IMR-90 (cell line): ENCODE results near the gene CERKL. TPM values are rescaled to one million over a fixed set of nuclear protein-coding genes. Genes with fewer than 3 reads are reported as not detected.

Experiments used
- ATAC-seq: fragments of 200-7000 bp; cut with Tn5 transposase; 2 replicates; pipeline ENCODE4 v1.9.1; 2020; ENCODE audit warnings: low read depth, mild to moderate bottlenecking, moderate library complexity
- BruUV-seq: library from RNA; stranded (reverse); fragments of 400-500 nt; replicated peaks from 2 replicates; lab custom pipeline; 2021; lab: Mats Ljungman, UMichigan
- CTCF ChIA-PET: fragments of 300-600 bp; formaldehyde crosslinking; extraction: SDS; loops from one replicate; lab custom pipeline; 2021; ENCODE audit warnings: antibody characterized with exemption; lab: Yijun Ruan, JAX
- POLR2A ChIA-PET: fragments of 300-600 bp; sonication (Branson Sonifier 250); formaldehyde crosslinking; loops from one replicate; lab custom pipeline; 2022; ENCODE audit warnings: antibody characterized with exemption; ENCODE audit not compliant: unreplicated experiment; lab: Charles Lee
- DNase-seq: peaks from one replicate; pipeline ENCODE4 v3.0.0; 2013
- H2AFZ ChIP-seq: replicated peaks from 2 replicates; pipeline ENCODE3; 2013; ENCODE audit warnings: low read length, mild to moderate bottlenecking; ENCODE audit not compliant: poor library complexity
- H2AK5ac ChIP-seq: 2 replicates; pipeline ENCODE4 v1.6.1; 2013; ENCODE audit warnings: low read depth, low read length, inconsistent platforms
- H2AK9ac ChIP-seq: replicated peaks from 2 replicates; pipeline ENCODE3; 2013; ENCODE audit warnings: mild to moderate bottlenecking, low read depth, low read length, moderate library complexity; ENCODE audit not compliant: poor library complexity
- H2BK120ac ChIP-seq: 2 replicates; pipeline ENCODE4 v1.6.1; 2013; ENCODE audit warnings: low read depth, low read length, inconsistent platforms
- H2BK15ac ChIP-seq: 3 replicates; pipeline ENCODE4 v1.6.1; 2013; ENCODE audit warnings: low read depth, low read length, inconsistent platforms
- H2BK20ac ChIP-seq: 2 replicates; pipeline ENCODE4 v1.6.1; 2013; ENCODE audit warnings: low read depth, mild to moderate bottlenecking, inconsistent platforms, low read length, moderate library complexity
- H2BK5ac ChIP-seq: 2 replicates; pipeline ENCODE4 v1.6.1; 2013; ENCODE audit warnings: mild to moderate bottlenecking, low read depth, low read length, inconsistent platforms; ENCODE audit not compliant: poor library complexity, severe bottlenecking
- H3K14ac ChIP-seq: replicated peaks from 2 replicates; pipeline ENCODE4 v1.6.1; 2013; ENCODE audit warnings: low read depth, low read length, inconsistent platforms
- H3K18ac ChIP-seq: 2 replicates; pipeline ENCODE4 v1.6.1; 2013; ENCODE audit warnings: low read depth, low read length, control low read depth
- H3K23ac ChIP-seq: 2 replicates; pipeline ENCODE4 v1.6.1; 2013; ENCODE audit warnings: low read depth, low read length, inconsistent platforms
- H3K27ac ChIP-seq: 2 replicates; pipeline ENCODE4 v1.5.1; 2013; ENCODE audit warnings: mild to moderate bottlenecking, control low read depth, low read length; ENCODE audit not compliant: insufficient read depth
- H3K27me3 ChIP-seq: 2 replicates; pipeline ENCODE4 v1.6.1; 2013; ENCODE audit warnings: low read length; ENCODE audit not compliant: control insufficient read depth, insufficient read depth
- H3K36me3 ChIP-seq: 2 replicates; pipeline ENCODE4 v1.6.1; 2013; ENCODE audit warnings: low read length, mixed read lengths; ENCODE audit not compliant: control insufficient read depth, insufficient read depth
- H3K4ac ChIP-seq: 2 replicates; pipeline ENCODE4 v1.6.1; 2013; ENCODE audit warnings: low read depth, low read length, inconsistent platforms
- H3K4me1 ChIP-seq: 2 replicates; pipeline ENCODE4 v1.6.1; 2013; ENCODE audit warnings: low read length, mixed read lengths; ENCODE audit not compliant: control insufficient read depth, insufficient read depth
- H3K4me2 ChIP-seq: 2 replicates; pipeline ENCODE4 v1.6.1; 2013; ENCODE audit warnings: low read depth, mild to moderate bottlenecking, control low read depth, low read length, moderate library complexity
- H3K4me3 ChIP-seq: 2 replicates; pipeline ENCODE4 v1.5.1; 2013; ENCODE audit warnings: low read depth, mild to moderate bottlenecking, control low read depth, low read length, moderate library complexity; ENCODE audit not compliant: insufficient read depth
- H3K56ac ChIP-seq: 2 replicates; pipeline ENCODE4 v1.6.1; 2013; ENCODE audit warnings: low read length, inconsistent platforms; ENCODE audit not compliant: insufficient read depth; ENCODE audit errors: extremely low read depth
- H3K79me1 ChIP-seq, 2 experiments: 2 replicates each; pipeline ENCODE4 v1.6.1; 2013; ENCODE audit warnings: low read length in 2 of 2, inconsistent platforms in 1 of 2, low read depth in 1 of 2
- H3K9ac ChIP-seq: 2 replicates; pipeline ENCODE4 v1.6.1; 2013; ENCODE audit warnings: low read depth, low read length, control low read depth
- H3K9me1 ChIP-seq: 2 replicates; pipeline ENCODE4 v1.6.1; 2013; ENCODE audit warnings: low read length, inconsistent platforms; ENCODE audit not compliant: insufficient read depth
- H3K9me3 ChIP-seq: 2 replicates; pipeline ENCODE4 v1.6.1; 2013; ENCODE audit warnings: low read length; ENCODE audit not compliant: control insufficient read depth, insufficient read depth
- H4K20me1 ChIP-seq: 2 replicates; pipeline ENCODE4 v1.6.1; 2013; ENCODE audit warnings: low read length, inconsistent platforms; ENCODE audit not compliant: insufficient read depth
- H4K5ac ChIP-seq: 2 replicates; pipeline ENCODE4 v1.6.1; 2013; ENCODE audit warnings: mild to moderate bottlenecking, low read depth, low read length, control low read depth
- H4K8ac ChIP-seq, 2 experiments: 2 replicates each; pipeline ENCODE4 v1.6.1; 2013; ENCODE audit warnings: low read depth in 2 of 2, low read length in 2 of 2, control low read depth in 1 of 2, inconsistent platforms in 1 of 2
- H4K91ac ChIP-seq: 2 replicates; pipeline ENCODE4 v1.6.1; 2013; ENCODE audit warnings: low read depth, low read length, inconsistent platforms; ENCODE audit not compliant: insufficient read depth
- BHLHE40 ChIP-seq: fragments of 150-350 bp; IDR thresholded peaks from 2 replicates; pipeline ENCODE4 v1.6.1; 2016; ENCODE audit warnings: mild to moderate bottlenecking, low read depth, low read length
- FOS ChIP-seq: fragments of 150-350 bp; IDR thresholded peaks from 2 replicates; pipeline ENCODE4 v1.6.1; 2016; ENCODE audit warnings: low read depth, low read length
- MAFK ChIP-seq: IDR thresholded peaks from 2 replicates; pipeline ENCODE4 v1.6.1; 2012; ENCODE audit warnings: low read depth, low read length, improper control_type of control experiment
- MAZ ChIP-seq: IDR thresholded peaks from 2 replicates; pipeline ENCODE4 v1.6.1; 2012; ENCODE audit warnings: low read depth, mild to moderate bottlenecking, low read length, improper control_type of control experiment, moderate library complexity, borderline replicate concordance
- POLR2A ChIP-seq: IDR thresholded peaks from 2 replicates; pipeline ENCODE4 v1.6.1; 2012; ENCODE audit warnings: mild to moderate bottlenecking, low read depth, low read length
- RAD21 ChIP-seq: IDR thresholded peaks from 2 replicates; pipeline ENCODE4 v1.6.1; 2012; ENCODE audit warnings: low read length, improper control_type of control experiment
- RCOR1 ChIP-seq: IDR thresholded peaks from 2 replicates; pipeline ENCODE4 v1.6.1; 2012; ENCODE audit warnings: mild to moderate bottlenecking, low read length, improper control_type of control experiment; ENCODE audit not compliant: insufficient replicate concordance
- WGBS, 2 experiments: methylation state at CpG; one replicate each; pipeline versions ENCODE4 v1.1.5 to v1.1.7; 2013; ENCODE audit warnings: missing lambda C conversion rate in 2 of 2; ENCODE audit not compliant: insufficient read length in 1 of 2; ENCODE audit errors: extremely low coverage in 2 of 2; 5-methylcytosine and 5-hydroxymethylcytosine counted together
- dilution Hi-C: fragments of 300-500 bp; cut with HindIII; formaldehyde crosslinking; loops from one replicate; pipeline ENCODE4 v1.14.3; 2018; ENCODE audit warnings: low sequenced_read_pairs; ENCODE audit not compliant: unreplicated experiment
- in situ Hi-C: fragments of 300-500 bp; cut with MboI; formaldehyde crosslinking; loops from 3 replicates; pipeline ENCODE4 v1.14.3; 2019; ENCODE audit warnings: low sequenced_read_pairs, inconsistent platforms, mixed read lengths
- intact Hi-C: fragments of 100-400 bp; cut with micrococcal nuclease; formaldehyde crosslinking; loops from 2 replicates; pipeline ENCODE4 v1.10.0; 2022
- polyA plus RNA-seq, 3 experiments: library from polyadenylated mRNA; depleted of rRNA; stranded (reverse); fragments of >200 nt; gene quantifications; 2 replicates each; pipeline ENCODE4 v1.2.3, GENCODE V29; 2012; ENCODE audit warnings: low replicate concordance in 1 of 3
- total RNA-seq: library from RNA; depleted of rRNA; stranded (reverse); fragments of >200 nt; gene quantifications from 2 replicates; pipeline ENCODE4 v1.2.3, GENCODE V29; 2012
- TF ChIP-seq, protein P1 (sequence below): fragments of 150-350 bp; IDR thresholded peaks from 2 replicates; pipeline ENCODE4 v1.6.1; 2017; ENCODE audit warnings: mild to moderate bottlenecking, antibody characterized with exemption, low read length, low read depth
- TF ChIP-seq, protein P2 (sequence below): fragments of 150-350 bp; IDR thresholded peaks from 2 replicates; pipeline ENCODE4 v1.6.1; 2016; ENCODE audit warnings: low read depth, mild to moderate bottlenecking, low read length, moderate library complexity, borderline replicate concordance
- TF ChIP-seq, protein P3 (sequence below): conservative IDR thresholded peaks from 2 replicates; pipeline ENCODE4 v1.5.1; 2012; ENCODE audit warnings: mild to moderate bottlenecking, low read depth, low read length, improper control_type of control experiment

The CERKL gene
- total and polyA plus RNA-seq, 2 of the 4 experiments (the other 2 are of a cell fraction): under 0.01 TPM; not detected in 1

DNA sequence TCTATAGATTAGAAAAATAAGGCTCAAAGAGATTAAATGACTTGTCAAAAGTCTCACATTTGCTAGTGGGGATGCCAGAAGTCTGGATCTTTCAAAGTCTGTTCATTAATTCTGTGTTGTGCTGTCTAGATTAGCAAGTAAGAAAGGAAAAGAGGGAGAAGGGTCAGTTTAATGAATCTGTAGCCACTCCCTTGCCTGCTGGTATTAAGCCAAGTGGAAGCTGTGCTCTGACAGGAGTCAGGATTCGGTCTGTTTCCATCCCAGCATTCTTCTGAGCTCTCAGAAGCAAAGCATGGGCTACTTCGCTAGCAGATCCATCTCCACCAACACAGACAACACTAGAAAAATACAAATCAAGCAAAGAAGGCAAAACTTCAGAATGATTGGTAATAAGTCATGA lies 98.5 kb downstream of the CERKL start:
- no peaks in the 10 kb centered on the region for H3K27me3 ChIP-seq
- no peaks in the 10 kb centered on the region for H3K9me1 ChIP-seq
- no peak overlapping the region for H4K91ac ChIP-seq
- POLR2A ChIA-PET: no interaction called here
- H3K4me3 ChIP-seq: no peak overlapping the region
- CTCF ChIA-PET: no interaction called here
- no peak overlapping the region for H3K23ac ChIP-seq
- in situ Hi-C loops: no loop called here
- no peak overlapping the region for H3K18ac ChIP-seq
- H3K14ac ChIP-seq: no peak overlapping the region
- intact Hi-C loops: no loop called here
- no peak overlapping the region for H2BK5ac ChIP-seq
- no peak overlapping the region for H3K4me2 ChIP-seq
- no TSS peak for BruUV-seq
- H4K5ac ChIP-seq: no peak overlapping the region
- TF ChIP-seq, protein P1, sequence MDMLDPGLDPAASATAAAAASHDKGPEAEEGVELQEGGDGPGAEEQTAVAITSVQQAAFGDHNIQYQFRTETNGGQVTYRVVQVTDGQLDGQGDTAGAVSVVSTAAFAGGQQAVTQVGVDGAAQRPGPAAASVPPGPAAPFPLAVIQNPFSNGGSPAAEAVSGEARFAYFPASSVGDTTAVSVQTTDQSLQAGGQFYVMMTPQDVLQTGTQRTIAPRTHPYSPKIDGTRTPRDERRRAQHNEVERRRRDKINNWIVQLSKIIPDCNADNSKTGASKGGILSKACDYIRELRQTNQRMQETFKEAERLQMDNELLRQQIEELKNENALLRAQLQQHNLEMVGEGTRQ: no peak
- no peak for TF ChIP-seq FOS
- no peak for TF ChIP-seq RCOR1
- TF ChIP-seq MAZ: no peak
- TF ChIP-seq BHLHE40: no peak
- TF ChIP-seq POLR2A: no peak
- no peak for TF ChIP-seq RAD21
- TF ChIP-seq, protein P2, sequence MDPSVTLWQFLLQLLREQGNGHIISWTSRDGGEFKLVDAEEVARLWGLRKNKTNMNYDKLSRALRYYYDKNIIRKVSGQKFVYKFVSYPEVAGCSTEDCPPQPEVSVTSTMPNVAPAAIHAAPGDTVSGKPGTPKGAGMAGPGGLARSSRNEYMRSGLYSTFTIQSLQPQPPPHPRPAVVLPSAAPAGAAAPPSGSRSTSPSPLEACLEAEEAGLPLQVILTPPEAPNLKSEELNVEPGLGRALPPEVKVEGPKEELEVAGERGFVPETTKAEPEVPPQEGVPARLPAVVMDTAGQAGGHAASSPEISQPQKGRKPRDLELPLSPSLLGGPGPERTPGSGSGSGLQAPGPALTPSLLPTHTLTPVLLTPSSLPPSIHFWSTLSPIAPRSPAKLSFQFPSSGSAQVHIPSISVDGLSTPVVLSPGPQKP: no peak
- no peak for TF ChIP-seq MAFK
- TF ChIP-seq, protein P3, sequence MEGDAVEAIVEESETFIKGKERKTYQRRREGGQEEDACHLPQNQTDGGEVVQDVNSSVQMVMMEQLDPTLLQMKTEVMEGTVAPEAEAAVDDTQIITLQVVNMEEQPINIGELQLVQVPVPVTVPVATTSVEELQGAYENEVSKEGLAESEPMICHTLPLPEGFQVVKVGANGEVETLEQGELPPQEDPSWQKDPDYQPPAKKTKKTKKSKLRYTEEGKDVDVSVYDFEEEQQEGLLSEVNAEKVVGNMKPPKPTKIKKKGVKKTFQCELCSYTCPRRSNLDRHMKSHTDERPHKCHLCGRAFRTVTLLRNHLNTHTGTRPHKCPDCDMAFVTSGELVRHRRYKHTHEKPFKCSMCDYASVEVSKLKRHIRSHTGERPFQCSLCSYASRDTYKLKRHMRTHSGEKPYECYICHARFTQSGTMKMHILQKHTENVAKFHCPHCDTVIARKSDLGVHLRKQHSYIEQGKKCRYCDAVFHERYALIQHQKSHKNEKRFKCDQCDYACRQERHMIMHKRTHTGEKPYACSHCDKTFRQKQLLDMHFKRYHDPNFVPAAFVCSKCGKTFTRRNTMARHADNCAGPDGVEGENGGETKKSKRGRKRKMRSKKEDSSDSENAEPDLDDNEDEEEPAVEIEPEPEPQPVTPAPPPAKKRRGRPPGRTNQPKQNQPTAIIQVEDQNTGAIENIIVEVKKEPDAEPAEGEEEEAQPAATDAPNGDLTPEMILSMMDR: no peak
- no peaks in the 10 kb centered on the region for H3K79me1 ChIP-seq
- no peak overlapping the region for H2BK20ac ChIP-seq
- no peak overlapping the region for H3K9ac ChIP-seq
- dilution Hi-C loops: no loop called here
- H2AFZ ChIP-seq: no peak overlapping the region
- H4K20me1 ChIP-seq: no peaks in the 10 kb centered on the region
- H2AK9ac ChIP-seq: no peak overlapping the region
- H3K36me3 ChIP-seq: no peaks in the 10 kb centered on the region
- DNase-seq (no peak), ATAC-seq (no peak)
- no peak overlapping the region for H3K56ac ChIP-seq
- no peaks in the 10 kb centered on the region for H3K9me3 ChIP-seq
- H3K27ac ChIP-seq: no peak overlapping the region
- no peak overlapping the region for H3K4ac ChIP-seq
- no peak overlapping the region for H4K8ac ChIP-seq
- no peak overlapping the region for H2BK120ac ChIP-seq
- H2BK15ac ChIP-seq: no peak overlapping the region
- no peaks in the 10 kb centered on the region for H3K4me1 ChIP-seq
- WGBS, 2 experiments: no CpG with 5 or more reads among the region's 2 CpGs
- H2AK5ac ChIP-seq: no peak overlapping the region
